AG09309 (cell line): ENCODE results near the gene PTH2R.
"Not testable (repeated sequence)": the region's sequence is repeated elsewhere in the genome, so short reads cannot be mapped to it uniquely, and the experiment has no call there.

ENCODE experiments used
- DNase-seq: peaks from one replicate; pipeline ENCODE4 v3.0.0-alpha.2; 2010; ENCODE audit warnings: low read depth
- H3K4me3 ChIP-seq: 2 replicates; pipeline ENCODE4 v1.5.1; 2011; ENCODE audit warnings: mild to moderate bottlenecking, low read depth, low read length, moderate library complexity; ENCODE audit not compliant: control insufficient read depth
- CTCF ChIP-seq: IDR thresholded peaks from 2 replicates; pipeline ENCODE4 v1.5.1; 2011; ENCODE audit warnings: mild to moderate bottlenecking, low read depth, low read length, inconsistent platforms; ENCODE audit not compliant: insufficient read depth, control insufficient read depth; ENCODE audit errors: missing control alignments

Gene PTH2R

GRCh38 chr2:208426412-208427045, 19.9 kb downstream of the PTH2R start:
- no peak for TF ChIP-seq CTCF
- no peak for DNase-seq
- H3K4me3 ChIP-seq: no peak overlapping the region

GRCh38 chr2:208437755-208438154, 31.2 kb downstream of the PTH2R start:
- no peak overlapping the region for H3K4me3 ChIP-seq
- no peak for TF ChIP-seq CTCF
- no peak for DNase-seq

GRCh38 chr2:208440716-208441115, 34.1 kb downstream of the PTH2R start:
- TF ChIP-seq CTCF: no peak
- DNase-seq: no peak
- no peak overlapping the region for H3K4me3 ChIP-seq

- no peak overlapping the region for H3K4me3 ChIP-seq
- DNase-seq: no peak
- no peak for TF ChIP-seq CTCF
Observed at GRCh38 chr2:208441951-208442350, 35.4 kb downstream of the PTH2R start.

- H3K4me3 ChIP-seq, DNase-seq: not testable (repeated sequence)
Observed at GRCh38 chr2:208447447-208447846, 40.9 kb downstream of the PTH2R start.

GRCh38 chr2:208451061-208451460, 44.5 kb downstream of the PTH2R start:
- no peak for TF ChIP-seq CTCF
- H3K4me3 ChIP-seq: no peak overlapping the region
- no peak for DNase-seq

GRCh38 chr2:208454861-208455260, 48.3 kb downstream of the PTH2R start:
- no peak for TF ChIP-seq CTCF
- H3K4me3 ChIP-seq: no peak overlapping the region
- no peak for DNase-seq
